NCI-H2227 (cell line): ENCODE measurements around the gene STRN3.
"Not testable (repeated sequence)": the region's sequence is repeated elsewhere in the genome, so short reads cannot be mapped to it uniquely, and the experiment has no call there.

Experiments used
- DNase-seq: peaks from one replicate; lab custom pipeline; 2025; ENCODE audit not compliant: unreplicated experiment; lab: John Stamatoyannopoulos, UW

STRN3 gene

DNA sequence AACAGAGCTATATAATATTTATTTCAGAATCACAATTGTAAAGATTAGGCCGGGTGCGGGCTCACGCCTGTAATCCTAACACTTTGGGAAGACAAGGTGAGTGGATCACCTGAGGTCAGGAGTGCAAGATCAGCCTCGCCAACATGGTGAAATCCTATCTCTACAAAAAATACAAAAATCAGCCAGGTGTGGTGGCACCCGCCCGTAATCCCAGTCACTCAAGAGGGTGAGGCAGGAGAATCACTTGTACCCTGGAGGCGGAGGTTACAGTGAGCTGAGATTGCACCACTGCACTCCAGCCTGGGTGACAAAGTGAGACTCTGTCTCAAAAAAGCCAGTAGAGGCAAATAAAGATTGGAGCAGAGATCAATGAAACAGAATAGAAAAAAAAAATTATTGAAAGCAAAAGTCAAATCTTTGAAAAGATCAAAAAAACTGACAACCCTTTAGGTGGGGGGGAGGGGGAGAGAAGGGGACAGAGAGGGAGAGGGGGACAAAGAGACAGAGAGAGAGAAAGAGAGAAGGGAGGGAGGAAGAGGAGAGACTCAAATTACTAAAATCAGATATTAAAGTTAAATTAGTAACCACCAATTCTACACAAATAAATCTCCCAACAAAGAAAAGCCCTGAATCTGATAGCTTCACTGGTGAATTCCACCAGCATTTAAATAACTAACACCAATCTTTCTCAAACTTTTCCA is 53.1 kb downstream of the STRN3 start:
- no peak for DNase-seq

GRCh38 chr14:30972036-30972732 is 54.0 kb downstream of the STRN3 start:
- DNase-seq: not testable (repeated sequence)

- DNase-seq: no peak
Observed at GRCh38 chr14:30971586-30971985, 54.6 kb downstream of the STRN3 start.

GRCh38 chr14:30969796-30970195 is 56.4 kb downstream of the STRN3 start:
- not testable (repeated sequence) for DNase-seq

- not testable (repeated sequence) for DNase-seq
Observed at GRCh38 chr14:30967364-30968098, 58.6 kb downstream of the STRN3 start.

DNA sequence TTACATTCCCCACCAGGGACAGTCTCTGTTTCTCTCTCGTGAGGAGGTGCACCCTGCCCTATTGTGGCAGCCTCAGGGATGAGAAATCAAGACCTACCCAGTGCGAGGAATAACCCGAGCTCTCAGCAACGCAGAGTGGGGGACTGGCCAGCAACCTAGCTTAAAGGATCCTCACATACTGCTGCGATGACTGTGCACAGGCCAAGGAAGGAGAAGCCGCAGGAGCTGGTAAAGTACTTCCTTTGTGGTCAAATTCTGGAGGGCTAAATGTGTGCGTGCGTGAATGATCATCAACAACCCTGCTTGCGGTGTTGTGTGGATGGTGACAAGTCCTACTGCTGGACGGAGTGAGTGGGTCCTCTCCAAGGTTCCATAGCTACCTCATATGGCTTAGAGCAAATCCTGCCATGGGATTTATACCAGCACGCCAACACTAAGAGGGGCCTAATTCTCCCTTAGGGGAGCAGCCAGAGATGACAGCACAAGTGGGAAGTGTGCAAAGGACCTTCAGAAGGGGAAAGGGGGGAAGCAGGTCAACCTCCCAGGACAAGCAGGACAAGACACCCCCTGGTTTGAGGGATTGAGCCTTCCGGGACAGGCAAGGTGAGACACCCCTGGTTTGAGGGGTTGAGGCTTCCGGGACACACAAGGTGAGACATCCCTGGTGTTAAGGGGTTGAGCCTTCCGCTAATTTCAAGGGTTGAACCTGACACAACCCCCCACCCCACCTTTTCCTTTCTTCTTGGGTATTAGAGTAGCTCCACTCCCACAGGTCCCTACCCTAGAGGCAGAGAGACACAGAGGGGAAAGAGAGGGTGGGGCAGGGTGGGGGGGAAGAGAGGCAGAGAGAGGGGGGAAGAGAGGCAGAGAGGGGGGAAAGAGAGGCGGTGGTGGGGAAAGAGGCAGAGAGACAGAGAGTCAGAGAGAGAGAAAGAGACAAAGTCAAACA is 59.5 kb downstream of the STRN3 start:
- DNase-seq: no peak

DNA sequence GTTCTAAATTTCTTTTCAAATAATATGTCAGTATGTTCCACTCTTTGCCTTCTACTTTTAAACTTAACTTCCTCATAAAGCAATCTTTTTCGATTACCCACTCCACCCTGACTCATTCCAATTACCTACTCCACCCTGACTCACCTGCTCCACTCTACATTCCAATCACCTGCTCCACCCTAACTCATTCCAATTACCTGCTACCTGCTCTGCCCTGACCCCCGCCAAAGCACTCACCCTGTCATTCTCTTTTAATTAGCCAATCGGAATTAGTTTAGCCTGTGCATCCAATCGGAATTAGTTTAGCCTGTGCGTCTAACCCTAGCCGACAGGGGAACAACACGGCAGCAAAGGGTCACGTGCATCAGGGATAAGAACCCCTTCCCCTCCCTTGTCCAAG is 60.3 kb downstream of the STRN3 start:
- DNase-seq: not testable (repeated sequence)

DNA sequence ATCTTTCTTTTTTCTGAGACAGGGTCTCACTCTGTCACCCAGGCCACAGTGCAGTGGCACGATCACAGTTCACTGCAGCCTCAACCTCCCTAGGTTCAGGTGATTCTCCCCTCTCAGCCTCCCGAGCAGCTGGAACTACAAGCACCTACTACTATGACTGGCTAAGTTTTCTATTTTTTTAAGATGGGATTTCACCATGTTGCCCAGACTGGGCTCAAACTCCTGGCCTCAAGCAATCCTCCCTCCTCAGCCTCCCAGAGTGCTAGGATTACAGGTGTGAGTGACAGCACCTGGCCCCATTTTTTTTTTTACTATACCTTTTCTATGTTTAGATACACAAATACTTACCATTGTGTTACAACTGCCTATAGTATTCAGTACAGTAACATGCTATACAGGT is 63.6 kb downstream of the STRN3 start:
- DNase-seq: not testable (repeated sequence)

DNA sequence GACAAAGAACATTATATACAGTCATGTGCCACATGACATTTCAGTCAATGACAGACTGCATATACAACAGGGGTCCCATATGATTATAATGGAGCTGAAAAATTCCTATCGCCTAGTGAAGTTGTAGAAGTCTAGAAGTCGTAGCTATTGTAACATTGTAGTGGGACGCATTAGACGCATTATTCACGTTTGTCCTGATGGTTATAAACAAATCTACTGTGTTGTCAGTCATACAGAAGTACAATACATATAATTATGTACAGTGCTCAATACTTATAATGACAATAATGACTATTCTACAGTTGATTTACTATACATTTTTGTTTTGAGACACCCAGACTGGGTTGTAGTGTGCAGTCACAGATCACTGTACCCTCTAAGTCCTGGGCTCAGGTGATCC is 64.8 kb downstream of the STRN3 start:
- DNase-seq: no peak

- DNase-seq: no peak
Observed at GRCh38 chr14:30960216-30960615, 66.0 kb downstream of the STRN3 start.

DNA sequence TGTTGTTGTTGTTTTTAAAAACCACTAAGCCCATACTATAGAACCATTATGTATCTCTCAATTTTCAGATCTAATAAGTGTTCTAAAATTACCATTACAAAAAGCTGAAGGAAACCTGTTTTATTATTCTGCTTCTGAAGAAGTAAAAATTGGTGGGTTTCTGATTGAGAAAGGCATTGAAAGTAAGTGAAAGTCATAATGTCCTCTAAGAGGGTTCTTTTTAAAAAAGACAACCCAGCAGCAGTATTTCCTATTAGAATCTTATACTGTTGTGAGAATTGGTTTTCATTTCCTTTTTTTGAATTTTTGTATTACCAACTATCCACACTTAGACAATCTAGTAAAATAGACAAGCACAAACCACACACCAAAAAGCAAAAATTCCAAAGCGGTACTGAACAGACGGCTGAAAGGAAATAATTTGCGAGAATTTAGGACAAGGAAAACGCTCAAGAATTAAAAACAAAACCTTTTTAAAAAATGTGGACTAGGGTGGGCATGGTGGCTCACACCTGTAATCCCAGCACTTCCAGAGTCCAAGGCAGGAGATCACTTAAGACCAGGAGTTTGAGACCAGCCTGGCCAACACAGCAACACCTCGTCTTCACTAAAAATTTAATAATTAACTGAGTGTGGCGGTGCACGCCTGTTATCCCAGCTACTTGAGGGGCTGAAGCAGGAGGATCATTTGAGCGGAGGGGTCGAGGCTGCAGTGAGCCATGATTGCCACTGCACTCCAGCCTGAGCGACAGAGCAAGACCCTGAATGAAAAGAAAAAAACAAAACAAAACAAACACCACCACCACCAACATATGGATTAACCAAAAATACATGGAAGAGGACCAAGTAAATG is 67.4 kb downstream of the STRN3 start:
- DNase-seq: no peak

DNA sequence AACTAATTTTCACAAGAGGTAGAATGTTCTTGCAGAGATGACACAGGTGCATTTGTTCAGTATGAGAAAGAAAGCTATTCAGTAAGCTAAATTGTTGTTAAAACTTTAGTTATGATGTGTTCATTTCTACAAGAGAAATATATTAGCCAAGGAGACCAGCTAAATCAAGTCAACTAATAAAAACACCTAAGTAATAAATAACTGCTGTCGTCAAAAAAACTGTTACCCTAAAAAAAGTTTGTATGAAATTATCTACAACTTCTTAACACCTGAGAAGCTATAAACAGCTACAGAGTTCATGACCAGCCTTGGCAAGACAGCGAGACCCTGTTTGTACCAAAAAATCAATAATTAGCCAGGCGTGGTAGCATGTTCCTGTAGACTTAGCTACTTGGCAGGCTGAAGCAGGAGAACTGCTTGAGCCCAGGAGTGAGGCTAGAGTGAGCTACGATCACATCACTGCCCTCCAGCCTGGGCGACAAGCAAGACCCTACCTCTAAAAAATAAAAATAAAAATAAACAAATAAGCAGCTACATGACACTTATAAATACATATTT is 68.3 kb downstream of the STRN3 start:
- DNase-seq: peak; percentile 4

GRCh38 chr14:30949651-30950050 is 76.5 kb downstream of the STRN3 start:
- DNase-seq: no peak

DNA sequence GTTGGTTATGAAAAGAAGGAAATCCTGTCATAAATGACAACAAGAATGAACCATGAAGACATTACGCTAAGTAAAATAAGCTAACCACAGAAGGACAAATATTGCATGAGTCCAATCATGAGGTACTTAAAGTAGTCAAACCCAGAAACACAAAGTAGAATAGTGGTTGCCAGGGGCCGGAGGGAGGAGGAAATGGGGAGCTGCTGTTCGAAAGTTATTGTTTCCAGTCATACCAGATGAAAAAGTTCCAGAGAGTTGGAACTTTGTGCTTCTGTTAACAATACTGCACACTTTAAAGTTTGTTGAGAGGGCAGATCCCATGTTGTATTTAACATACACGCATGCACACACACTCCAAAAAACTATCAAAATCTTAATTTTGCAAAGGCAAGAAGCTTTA is 82.5 kb downstream of the STRN3 start:
- no peak for DNase-seq

- DNase-seq: no peak
Observed at GRCh38 chr14:30940886-30941285, 85.3 kb downstream of the STRN3 start.

DNA sequence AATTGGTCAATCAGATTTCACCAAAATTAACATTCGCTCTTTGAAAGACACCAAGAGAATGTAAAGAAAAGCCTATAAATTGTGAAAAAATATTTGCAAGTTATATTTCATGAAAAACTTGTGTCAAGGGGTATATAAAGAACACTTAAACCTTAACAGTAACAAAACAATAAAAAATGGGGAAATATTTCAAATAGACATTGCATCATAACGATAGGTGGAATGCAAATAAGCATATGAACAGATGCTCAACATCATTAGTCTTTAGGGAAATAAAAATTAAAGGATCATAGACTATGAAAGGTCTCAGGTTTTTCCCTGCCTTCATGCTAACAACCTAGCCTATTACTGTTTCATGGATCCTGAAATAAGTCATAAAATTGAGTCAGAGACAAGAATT is 87.6 kb downstream of the STRN3 start:
- DNase-seq: no peak

DNA sequence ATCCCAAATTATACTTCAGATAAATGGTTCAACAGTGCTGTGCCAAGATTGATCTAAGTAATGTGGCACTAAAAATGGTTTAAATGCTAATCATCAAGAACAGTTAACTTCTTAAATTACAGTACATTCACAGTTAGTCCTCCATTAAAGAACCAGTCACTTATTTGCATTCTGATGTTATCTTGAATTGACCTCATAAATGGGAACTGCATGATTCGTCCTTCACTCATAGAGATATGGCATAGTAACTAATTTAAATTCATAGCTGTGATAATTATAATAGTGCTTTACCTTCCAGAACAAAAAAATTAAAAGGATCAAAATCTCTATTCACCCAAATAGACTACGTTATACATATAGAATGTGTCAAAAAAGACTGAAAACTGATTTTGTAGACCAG is 90.7 kb downstream of the STRN3 start:
- DNase-seq: no peak

- not testable (repeated sequence) for DNase-seq
Observed at GRCh38 chr14:30933937-30934336, 92.2 kb downstream of the STRN3 start.

GRCh38 chr14:30928462-30928861 is 97.7 kb downstream of the STRN3 start:
- no peak for DNase-seq

- DNase-seq: no peak
Observed at GRCh38 chr14:30925254-30925653, 100.9 kb downstream of the STRN3 start.
